ACHN (cell line): Measurements from ENCODE around the gene AUNIP.
"Not testable (repeated sequence)": the region's sequence is repeated elsewhere in the genome, so short reads cannot be mapped to it uniquely, and the experiment has no call there.

Experiments used
- DNase-seq: peaks from one replicate; pipeline ENCODE4 v3.0.0-alpha.2; 2015
- in situ Hi-C: cut with HindIII; loops from 2 replicates; pipeline ENCODE4 v1.10.0; 2017; ENCODE audit warnings: low sequenced_read_pairs, low pct_ligation_motif_present, low pct_unique_long_range_greater_than_20kb

AUNIP gene

DNA sequence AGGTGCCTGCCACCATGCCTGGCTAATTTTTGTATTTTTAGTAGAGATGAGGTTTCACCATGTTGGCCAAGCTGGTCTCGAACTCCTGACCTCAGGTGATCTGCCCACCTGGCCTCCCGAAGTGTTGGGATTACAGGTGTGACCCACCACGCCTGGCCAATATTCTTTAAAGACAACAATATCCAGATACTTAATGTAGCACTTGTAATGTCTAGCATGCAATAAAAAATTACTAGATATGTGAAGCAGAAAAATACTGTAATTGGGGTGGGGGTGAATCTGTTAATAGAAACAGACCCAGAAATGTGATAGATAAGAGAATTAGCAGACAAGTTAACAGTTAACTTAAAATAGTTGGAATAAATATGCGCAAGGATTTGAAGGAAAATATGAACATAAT is 19.4 kb downstream of the AUNIP start:
- in situ Hi-C loops, DNase-seq: not testable (repeated sequence)

DNA sequence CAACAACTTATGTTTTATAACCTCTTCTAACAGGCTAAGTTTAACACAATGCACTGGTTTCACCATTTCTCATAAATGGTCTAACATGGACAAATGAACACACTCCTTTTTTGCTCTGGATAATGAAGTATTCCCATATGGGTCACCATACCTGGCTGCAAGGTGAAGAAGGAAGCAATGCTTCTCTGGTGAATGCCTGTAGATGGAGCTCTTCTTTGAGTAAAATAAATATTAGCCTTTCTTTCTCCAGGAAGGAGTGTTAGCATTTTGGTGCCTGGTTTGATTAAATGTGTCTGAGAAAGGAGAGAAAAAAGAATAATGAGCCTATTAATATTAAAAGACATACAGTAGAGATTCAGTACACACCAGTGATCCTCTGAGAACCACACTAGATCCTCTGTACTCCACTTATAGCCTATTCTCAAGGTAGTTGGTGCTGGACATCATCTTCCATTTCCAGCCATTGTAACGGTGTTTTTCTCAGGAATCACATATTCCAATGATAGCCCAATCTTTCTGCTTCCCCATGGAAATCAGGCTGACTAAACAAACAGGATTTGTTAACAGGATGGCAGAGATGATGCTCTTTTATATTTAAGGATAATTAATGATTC is 21.9 kb downstream of the AUNIP start:
- in situ Hi-C loops = no loop called here
- DNase-seq = peak; percentile 38

DNA sequence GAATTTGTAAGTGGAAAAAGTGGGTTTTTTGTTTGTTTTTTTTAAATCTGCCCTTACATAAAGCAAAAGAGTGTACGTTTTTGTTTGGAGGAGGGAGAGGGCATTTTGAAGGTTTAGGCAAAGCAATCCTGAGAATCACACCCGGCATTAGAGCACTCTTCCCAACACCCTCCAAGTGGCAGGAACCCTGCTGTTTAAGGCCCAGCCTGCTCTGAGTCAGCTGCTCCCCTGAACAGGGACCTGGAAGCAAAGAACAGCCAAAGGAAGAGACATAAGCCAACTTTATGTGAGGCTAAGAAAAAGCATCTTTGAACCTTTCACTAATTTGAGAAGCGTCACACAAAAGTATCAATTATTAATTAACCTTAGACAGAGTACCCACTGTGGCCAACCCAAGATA is 22.6 kb downstream of the AUNIP start:
- DNase-seq = no peak
- in situ Hi-C loops = no loop called here

DNA sequence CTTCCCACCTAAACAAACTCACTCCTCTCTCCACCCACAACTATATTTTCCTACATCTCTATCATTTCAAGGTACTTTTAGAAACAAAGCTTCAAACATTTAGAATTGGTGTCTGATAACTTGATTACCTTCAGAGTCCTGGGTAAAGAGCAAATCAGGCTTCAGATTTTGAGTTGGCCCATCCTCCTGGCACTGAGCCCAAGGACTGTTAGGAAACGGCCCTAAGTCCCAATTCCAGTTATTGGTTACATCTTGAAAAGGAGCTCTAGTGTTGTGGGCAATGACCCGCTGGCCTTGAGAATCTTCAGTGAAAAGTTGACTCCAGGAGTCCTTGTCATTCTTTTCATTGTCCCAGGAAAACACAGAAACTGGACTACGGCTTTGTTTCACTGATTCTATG is 24.4 kb downstream of the AUNIP start:
- in situ Hi-C loops = no loop called here
- DNase-seq = no peak

DNA sequence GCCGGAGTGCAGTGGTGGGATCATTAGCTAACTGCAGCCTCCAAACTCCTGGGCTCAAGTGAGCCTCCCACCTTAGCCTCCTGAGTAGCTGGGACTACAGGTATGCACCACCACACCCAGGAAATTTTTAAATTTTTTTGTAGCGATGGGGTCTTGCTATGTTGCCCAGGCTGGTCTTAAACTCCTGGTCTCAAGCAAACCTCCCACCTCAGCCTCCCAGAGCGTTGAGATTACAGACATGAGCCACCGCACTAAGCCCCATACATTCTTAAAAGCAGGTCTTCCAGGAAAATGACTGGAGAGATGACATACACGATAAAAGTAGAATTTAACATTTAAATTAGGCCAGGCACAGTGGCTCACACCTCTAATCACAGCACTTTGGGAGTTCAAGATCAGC is 26.1 kb downstream of the AUNIP start:
- in situ Hi-C loops = no loop called here
- DNase-seq = no peak

DNA sequence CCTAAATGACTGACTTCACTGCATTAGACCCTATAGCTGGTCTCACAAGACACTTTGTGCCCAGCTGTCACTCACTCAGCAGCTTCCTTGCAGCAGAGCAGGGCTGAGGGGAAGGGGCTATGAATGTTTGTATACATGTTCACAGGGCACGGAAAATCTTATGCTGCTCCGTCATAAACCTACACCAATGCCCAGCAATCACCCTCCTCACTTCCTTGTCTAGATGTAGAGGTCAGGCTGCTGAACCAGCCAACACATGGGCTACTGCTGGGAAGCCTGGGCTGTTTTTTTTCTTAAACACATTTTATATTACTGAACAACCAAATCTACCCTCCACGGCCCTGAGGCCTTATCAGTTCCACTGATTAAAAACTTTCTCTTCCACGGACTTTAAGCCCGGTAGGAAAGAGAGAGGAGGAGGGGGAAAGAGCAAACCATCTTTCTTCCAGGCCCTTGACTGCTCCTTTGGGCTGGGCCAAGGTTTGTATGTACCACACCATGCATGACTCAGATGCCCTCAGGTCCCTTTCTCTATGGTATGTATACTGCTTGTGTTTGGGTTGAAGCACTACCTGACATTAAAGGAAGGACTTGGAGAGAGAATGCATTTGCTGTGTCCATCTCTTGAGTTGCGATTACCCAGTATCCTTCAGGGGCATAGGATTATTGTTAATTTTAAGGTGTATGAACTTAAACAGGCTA is 26.8 kb downstream of the AUNIP start:
- in situ Hi-C loops = no loop called here
- no peak for DNase-seq

DNA sequence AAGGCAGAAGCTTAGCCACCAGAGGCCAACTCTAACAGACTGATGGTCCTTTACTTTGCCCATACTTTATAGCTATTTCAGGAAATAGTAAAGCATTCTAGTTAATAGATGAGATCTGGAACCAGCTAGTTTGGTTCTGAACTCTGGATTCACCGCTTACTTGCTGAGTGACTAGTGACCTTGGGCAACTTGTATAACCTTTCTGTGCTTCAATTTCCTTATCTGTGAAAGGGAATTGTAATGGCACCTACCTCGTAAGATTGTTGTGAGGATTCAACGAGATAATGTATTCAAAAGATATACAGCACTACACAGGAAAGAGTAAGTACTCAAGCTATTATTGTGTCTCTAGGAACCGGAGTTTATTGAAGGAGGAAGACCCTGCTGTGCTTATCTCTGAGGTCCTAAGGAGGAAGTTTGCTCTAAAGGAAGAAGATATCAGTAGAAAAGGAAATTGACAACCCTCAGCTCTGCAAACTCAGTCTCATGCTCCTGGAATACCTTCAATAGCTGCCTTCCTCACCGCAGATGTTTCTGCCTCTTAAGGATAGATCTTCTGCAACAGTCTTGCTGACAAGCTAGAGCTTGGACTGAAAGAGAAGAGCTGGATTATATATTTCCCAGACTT is 27.6 kb downstream of the AUNIP start:
- in situ Hi-C loops = no loop called here
- no peak for DNase-seq

DNA sequence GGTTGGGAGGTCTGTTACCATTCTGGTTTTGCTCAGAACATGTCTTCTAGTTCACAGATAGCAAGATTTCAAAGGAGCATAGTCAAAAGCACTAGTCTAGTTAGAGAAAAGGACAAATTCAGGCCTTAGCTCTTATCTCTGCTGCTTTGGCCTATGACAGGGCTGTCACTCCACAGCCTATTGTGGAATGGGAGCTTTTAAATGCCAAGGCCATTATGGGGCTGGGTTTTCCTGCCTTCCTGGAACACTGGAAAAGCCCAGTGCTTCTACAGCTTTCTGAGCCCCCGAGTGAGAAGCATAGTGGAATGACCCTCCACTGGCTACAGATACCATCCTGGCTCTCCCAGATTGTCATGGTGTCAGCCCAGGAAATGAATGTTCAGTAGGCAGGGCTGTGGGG is 30.2 kb downstream of the AUNIP start:
- DNase-seq = no peak
- in situ Hi-C loops = no loop called here

DNA sequence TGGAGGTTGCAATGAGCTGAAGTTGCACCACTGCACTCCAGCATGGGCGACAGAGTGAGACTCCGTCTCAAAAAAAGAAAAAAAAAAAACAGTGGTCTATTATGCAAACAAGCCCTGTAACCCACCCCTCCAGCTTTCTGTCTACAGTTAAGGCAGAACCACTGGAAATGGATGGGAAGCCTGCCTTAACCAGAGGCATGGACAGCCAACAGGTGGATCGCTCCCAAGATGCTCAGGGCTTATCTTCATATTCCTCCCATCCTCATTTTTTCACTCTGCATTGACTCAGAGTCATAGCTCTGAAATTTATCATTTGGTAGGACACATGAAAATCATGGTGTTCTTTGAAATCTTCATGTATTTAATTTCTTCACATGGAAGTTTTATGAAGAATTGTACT is 30.8 kb downstream of the AUNIP start:
- in situ Hi-C loops = no loop called here

DNA sequence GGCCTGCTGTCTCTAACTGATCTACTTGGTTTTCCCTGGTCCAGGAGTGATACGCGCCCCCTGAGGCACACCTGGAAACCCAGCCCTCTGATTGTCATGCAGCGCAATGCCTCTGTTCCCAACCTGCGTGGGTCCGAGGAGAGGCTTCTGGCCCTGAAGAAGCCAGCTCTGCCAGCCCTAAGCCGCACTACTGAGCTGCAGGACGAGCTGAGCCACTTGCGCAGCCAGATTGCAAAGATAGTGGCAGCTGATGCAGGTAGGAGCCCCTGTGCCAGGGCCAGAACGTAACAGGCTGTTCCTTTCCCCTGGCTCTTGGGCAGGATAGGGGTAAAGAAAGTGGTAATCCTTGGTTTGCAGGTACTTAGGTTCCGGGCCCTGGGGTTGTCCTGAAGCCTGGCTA is 32.7 kb downstream of the AUNIP start:
- in situ Hi-C loops = no loop called here
- no peak for DNase-seq

More for the DNA sequence above, 30.8 kb downstream of the AUNIP start:
- no peak for DNase-seq

DNA sequence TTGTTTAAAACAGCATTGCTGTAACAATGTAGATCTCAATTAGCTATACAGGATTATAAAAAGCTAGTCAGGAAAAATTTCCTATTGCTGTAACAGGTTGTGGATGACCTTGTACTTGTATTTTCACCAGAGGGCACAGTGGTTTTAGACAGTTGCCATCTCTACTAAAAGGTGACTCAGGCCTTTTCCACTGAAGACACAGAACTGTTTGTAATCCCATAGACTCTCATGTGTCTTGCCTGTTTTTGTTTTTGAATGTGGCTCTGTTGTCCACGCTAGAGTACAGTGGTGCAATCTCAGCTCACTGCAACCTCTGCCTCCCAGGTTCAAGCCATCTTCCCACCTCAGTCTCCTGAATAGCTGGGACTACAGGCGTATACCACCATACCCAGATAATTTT is 33.7 kb downstream of the AUNIP start:
- in situ Hi-C loops = no loop called here
- no peak for DNase-seq

DNA sequence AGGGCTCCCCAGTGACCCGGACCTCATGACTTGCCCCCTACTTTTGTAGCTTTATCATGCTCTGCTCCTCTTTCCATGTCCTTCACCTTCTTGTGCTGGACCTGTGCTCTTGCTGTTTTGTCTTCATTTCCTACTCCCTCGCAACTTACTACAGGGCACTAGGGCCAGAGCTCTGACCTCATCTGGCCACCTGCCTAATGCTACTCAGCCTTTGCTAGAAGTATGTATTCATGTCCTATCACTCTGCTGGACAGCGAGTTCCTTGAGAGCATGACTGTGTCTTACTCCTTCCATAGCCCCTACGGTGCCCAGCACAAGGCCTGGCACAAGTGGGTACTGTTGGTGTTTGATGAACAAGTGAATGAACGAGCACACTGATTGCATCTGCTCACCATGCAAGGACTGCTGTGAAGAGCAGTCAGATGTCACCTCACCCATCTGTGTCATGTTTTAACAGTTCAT is 37.6 kb downstream of the AUNIP start:
- no peak for DNase-seq
- in situ Hi-C loops = no loop called here

DNA sequence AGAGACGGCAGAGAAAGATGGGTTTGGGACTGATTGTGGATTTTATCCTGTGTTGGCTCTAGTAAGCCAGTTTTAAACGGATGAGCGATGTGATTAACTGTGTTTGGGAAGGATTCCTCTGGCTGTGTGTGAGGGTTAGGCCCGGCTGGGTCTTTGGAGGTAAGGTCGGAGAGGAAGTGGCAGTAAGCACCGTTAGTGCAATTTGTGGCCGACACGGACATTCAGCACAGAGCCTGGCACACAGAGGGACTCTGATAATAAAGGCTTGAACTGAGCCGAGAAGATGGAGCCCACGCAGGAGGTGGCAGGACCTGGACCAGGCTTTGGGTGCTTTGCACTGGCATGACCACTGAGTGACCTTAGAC is 38.2 kb downstream of the AUNIP start:
- in situ Hi-C loops = no loop called here
- DNase-seq = no peak

DNA sequence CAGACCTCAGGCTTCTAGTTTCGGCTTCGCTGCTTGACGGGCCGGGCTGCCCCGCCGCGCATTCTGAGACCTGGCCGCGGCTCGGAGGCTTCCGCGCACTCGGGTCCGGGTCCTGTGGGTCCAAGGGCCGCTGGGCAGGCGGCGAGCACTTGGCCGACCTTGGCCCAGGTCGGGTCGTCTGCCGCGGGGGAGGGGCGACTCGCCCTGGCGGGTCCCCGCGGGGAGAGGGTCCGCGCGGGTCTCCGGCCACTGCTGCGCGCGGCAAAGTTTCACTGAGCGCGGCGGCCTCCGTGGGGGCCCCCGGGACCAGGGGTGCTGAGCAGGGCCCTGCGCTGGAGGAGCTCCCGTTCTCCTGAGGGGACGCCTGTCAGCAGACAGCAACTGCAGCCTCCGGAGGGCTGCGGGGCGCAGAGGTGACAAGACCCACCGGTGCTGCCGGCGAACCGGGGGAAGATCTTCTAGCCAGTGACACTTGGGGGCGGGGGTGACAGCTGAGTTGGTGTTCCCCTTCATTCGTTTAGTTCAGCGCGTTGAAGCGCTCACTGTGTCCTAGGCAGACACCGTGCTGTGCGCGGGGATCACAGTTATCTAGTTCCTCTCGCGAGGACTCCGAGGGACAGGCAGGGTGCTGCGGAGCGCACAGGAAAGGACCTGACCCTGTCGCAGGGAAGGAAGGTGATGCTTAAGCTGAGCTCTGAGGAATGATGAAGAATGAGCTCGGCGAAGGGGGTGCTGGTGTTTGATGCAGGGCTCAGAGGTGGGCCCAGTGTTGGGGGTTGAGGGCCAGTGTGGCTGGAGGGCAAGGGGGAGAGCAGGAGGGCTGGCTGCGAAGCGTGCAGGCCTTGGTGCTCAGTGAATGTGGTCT is 38.8 kb downstream of the AUNIP start:
- DNase-seq = peak; percentile 63
- in situ Hi-C loops = no loop called here

DNA sequence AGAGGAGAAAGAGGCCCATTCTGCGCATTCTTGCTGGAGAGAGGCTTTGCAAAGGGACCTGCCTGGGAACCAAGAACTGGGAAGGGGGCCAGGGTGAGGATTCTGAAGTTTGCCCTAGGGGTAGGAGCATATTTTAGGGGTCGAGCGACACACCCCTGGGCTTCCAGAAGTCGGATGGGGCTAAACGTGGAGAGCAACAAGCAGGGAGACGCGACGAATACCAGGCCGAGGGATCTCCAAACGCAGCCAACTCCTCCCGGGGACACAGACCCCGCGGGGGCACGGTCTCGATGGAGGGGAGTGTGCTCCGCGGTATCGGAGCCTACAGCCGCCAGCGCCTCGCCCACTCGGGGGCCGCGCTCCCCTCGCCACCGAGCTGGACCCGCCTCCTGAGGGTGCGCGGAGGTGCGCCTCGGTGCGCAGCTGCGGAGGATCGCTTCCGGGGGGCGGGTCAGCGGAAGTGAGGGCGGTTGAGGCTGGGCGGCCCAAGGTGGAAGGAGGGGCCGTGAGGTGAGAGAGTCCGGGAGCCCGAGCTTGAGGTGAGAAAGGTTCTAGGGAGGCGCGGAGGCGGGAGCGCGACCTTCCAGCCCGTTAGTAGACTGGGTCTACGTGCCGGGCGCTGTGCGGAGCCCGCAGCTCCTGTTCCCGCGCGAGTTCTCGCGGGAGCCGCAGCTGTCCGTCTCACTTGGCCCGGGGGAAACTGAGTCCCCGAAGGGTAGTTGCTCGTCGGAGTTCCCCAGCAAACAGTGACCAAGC is 39.6 kb downstream of the AUNIP start, which contains the start of gene MTFR1L:
TSS of gene MTFR1L (plus strand) at position 464 of the 756 bp plus-strand sequence. CDS start 3,151 bp downstream, outside the sequence.
- peak; percentile 73 for DNase-seq
- in situ Hi-C loops = no loop called here

DNA sequence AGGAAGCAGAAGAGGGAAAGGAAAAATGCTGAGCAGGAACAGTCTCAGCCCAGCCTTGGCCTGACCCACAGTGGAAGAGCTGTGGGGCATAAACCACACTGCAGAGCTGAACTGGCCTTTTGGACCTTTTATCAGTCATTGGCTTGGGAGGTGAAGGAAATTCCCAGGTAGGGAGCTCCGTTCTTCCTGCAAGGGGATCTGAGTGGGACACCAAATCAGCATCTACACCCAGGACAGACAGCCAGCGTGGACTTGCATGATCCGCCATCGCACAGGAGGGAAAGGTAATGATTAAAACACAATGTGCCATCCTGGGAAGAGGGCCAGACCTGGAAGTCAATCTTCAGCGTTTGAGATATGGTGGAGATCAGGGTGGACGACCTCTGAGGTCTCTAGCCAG is 40.7 kb downstream of the AUNIP start:
- DNase-seq = peak; percentile 12
- in situ Hi-C loops = no loop called here

DNA sequence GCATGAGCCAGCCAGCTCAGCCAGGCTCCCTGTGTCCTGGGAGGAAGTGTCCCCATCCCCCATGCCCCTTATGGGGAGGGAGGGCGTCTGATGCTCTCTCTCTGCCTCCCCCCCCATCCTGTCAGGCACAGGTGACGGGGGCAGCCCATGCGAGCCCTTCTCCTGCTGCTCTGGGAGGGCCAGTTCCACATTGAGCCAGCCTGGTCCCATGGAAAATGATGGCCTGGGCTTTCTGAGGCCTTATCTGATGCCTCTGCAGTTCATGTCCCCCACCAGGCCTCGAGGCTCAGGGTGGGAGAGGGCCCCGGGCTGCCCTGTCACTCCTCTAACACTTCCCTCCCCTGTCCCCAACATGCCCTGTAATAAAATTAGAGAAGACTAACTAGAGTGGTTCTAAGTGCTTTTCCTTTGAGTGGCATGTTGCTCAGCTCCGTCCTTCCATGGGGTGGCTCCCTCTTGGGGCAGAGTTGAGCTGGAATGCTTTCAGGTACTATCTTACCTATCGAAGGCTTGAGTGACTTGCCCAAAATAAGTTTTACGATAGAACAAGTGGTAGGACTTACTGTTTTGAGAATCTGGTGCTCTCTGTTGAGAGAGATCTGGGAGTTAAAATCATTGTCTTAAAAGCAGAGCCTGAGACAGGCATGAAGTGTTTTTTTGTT is 41.3 kb downstream of the AUNIP start:
- DNase-seq = no peak
- in situ Hi-C loops = no loop called here
